Measurements from ENCODE around the gene RSKR. TPM values are rescaled to one million over a fixed set of nuclear protein-coding genes. Genes with fewer than 3 reads are reported as not detected.

RSKR gene
- total RNA-seq, 4 donors from 2014 or later = 3.5 to 43.7 (median 15.2) TPM

DNA sequence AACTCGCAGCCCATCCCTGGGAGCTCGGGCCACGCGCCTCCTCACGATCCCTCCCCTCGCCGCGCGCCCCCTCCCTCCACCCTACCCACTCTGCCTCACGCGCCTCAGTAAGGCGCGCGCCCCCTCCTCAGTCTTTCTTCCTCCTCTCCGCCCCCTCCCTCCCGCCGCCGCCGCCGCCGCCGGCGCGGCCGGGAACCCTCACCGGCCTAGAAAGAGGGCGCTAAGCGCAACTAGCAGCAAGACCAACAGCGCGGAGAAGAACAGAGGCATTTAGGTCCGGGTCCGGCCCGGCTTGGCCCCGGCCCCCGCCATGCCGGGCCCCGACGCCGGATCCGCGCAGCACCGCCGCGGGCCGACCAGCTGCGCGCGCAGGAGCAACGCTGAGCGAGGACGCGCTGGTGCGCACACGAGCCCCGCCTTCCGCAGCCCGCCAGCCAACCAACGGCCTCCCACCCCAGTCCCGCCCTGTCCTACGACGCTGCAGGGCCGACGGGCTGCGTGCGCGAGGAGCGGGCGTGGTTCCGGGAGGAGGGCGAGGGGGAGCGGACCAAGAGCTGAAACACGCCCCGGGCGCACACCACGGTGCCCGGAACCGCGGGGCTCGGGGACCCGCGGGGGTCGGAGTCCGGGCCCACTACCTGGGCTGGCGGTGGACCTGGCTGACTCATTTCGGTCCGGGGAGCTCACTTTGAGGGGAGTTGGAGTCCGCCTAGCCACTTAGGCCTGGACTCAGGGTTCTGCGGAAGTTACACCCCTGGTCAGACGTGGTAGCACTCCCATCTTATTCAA, 31.0 kb upstream of the RSKR start, which contains the start of gene BLTP2:
TSS of gene BLTP2 (minus strand) at position 372 of the 789 bp plus-strand sequence. CDS start at position 270, 102 bp downstream.
- DNase-seq (ENCODE audit: low spot score in 2 of 2) = peak; percentile 98
- 1% methylated on average over 64 of the region's 89 CpGs for WGBS
- Histone ChIP-seq H3K27me3 (no peaks in the 10 kb centered on the region), H3K4me1 (peaks cover 34% of the 10 kb centered on the region), H3K9me3 (no peaks in the 10 kb centered on the region), H3K4me3 (peak within 1 kb of the TSS; percentile 74), H3K36me3 (peaks cover 41% of the 10 kb centered on the region), H3K27ac (peak within 1 kb of the TSS; percentile 90)
- peak in 1 of 2 donors; percentile 81 for TF ChIP-seq POLR2A (IDR thresholded peaks at IDR 0.05)
- peak in 2 of 3 donors; percentile 46 to 84 for TF ChIP-seq POLR2AphosphoS5 (IDR thresholded peaks at IDR 0.05)
- TF ChIP-seq, protein P1, sequence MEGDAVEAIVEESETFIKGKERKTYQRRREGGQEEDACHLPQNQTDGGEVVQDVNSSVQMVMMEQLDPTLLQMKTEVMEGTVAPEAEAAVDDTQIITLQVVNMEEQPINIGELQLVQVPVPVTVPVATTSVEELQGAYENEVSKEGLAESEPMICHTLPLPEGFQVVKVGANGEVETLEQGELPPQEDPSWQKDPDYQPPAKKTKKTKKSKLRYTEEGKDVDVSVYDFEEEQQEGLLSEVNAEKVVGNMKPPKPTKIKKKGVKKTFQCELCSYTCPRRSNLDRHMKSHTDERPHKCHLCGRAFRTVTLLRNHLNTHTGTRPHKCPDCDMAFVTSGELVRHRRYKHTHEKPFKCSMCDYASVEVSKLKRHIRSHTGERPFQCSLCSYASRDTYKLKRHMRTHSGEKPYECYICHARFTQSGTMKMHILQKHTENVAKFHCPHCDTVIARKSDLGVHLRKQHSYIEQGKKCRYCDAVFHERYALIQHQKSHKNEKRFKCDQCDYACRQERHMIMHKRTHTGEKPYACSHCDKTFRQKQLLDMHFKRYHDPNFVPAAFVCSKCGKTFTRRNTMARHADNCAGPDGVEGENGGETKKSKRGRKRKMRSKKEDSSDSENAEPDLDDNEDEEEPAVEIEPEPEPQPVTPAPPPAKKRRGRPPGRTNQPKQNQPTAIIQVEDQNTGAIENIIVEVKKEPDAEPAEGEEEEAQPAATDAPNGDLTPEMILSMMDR (IDR thresholded peaks at IDR 0.05) = no peak
- no peak for TF ChIP-seq EP300 (IDR thresholded peaks at IDR 0.05)

DNA sequence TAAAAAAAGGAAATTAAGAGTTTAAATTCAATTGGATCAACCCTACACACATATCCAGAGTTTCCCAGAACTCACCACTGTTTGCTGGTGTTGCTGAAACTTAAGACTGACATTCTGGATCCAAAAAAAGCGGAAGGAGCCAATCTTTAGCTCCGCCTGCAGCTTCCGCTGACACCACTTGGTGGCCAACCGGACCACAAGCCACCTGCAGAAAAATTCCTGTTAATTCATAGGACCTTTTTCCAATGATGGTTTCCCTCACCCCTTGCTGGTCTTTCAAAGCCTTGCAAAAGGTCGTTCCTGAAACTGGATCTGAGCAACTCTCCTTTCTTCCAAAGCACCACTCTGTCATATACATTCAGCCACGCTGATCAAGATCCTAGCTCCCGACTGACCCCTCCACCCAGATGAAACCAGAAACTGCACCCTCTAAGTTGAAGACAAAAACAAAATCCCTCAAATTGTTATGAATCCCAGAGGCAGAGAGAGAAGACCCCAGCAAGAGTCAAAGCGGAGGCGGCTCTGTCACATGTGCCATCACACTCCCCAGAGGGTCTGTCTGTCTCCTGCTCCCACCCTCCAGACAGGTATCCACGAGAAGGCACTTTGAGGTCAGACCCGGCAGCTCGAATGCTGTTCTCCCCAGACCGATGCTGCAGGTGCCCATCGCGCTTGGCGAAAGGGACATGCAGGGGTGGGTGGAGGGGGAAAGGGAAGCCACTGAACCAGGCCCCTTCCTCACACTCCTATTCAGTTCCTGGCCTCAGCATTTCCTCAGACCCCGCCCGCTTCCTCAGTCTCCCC, 30.2 kb upstream of the RSKR start:
- DNase-seq (ENCODE audit: low spot score in 2 of 2) = peak in 1 of 2 donors; percentile 73
- H3K4me1 ChIP-seq = peaks cover 34% of the 10 kb centered on the region
- H3K4me3 ChIP-seq = peak overlapping the region; percentile 74
- H3K27me3 ChIP-seq = no peaks in the 10 kb centered on the region
- peak overlapping the region; percentile 90 for H3K27ac ChIP-seq
- WGBS = under 1% methylated on average over 18 of the region's 18 CpGs
- peaks cover 49% of the 10 kb centered on the region for H3K36me3 ChIP-seq
- no peaks in the 10 kb centered on the region for H3K9me3 ChIP-seq
- TF ChIP-seq EP300 (IDR thresholded peaks at IDR 0.05) (no peak), POLR2A (IDR thresholded peaks at IDR 0.05) (no peak), POLR2AphosphoS5 (IDR thresholded peaks at IDR 0.05) (no peak)
- TF ChIP-seq, protein P1 (IDR thresholded peaks at IDR 0.05) = peak; percentile 25 to 48

DNA sequence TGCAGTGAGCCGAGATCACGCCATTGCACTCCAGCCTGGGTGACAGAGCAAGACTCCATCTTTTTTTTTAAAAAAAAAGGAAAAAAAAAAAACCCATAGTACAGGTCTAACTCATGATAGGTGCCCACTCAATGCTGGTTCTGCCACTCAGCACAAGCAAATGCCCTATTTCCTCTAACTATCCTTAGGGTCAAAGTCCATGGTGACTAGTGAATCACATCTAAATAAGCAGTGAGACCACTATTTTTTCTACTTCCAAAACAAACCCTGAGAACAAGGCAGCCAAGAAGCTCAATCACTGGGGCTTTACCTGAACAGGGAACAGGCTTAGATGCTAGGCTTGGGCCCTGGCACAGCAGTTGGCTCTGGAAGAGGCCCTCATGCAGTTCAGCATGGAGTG, 27.6 kb upstream of the RSKR start:
- 97% methylated on average over 2 of the region's 2 CpGs for WGBS
- Histone ChIP-seq H3K27me3 (no peaks in the 10 kb centered on the region), H3K4me3 (no peak overlapping the region), H3K4me1 (peaks cover 30% of the 10 kb centered on the region), H3K27ac (no peak overlapping the region), H3K36me3 (peaks cover 65% of the 10 kb centered on the region), H3K9me3 (no peaks in the 10 kb centered on the region)
- TF ChIP-seq EP300 (IDR thresholded peaks at IDR 0.05) = no peak
- no peak for TF ChIP-seq POLR2AphosphoS5 (IDR thresholded peaks at IDR 0.05)
- TF ChIP-seq POLR2A (IDR thresholded peaks at IDR 0.05) = no peak
- TF ChIP-seq, protein P1 (IDR thresholded peaks at IDR 0.05) = no peak
- no peak for DNase-seq (ENCODE audit: low spot score in 2 of 2)

DNA sequence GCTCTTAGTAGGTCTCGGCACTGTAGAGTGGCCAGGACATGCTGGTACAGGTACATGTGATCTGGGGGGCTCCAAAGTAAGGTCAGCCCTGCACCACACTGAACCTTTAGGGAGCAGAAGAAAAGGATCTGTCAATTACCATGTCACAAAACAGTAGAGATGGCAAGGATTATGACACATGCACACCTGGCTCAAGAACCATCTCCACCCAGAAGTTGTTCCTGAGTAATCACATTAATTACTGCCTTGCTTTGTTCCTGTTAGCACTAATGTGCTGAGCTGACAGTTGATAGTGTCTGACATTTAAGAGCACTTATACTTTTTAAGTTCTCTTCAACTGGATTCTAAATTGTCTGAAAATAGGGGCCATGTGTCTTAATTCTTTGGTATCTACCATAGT, 21.5 kb upstream of the RSKR start:
- 100% methylated on average over 1 of the region's 1 CpG for WGBS
- no peak for DNase-seq (ENCODE audit: low spot score in 2 of 2)
- no peaks in the 10 kb centered on the region for H3K9me3 ChIP-seq
- no peak overlapping the region for H3K27ac ChIP-seq
- TF ChIP-seq EP300 (IDR thresholded peaks at IDR 0.05) = no peak
- TF ChIP-seq, protein P1 (IDR thresholded peaks at IDR 0.05) = no peak
- no peak for TF ChIP-seq POLR2AphosphoS5 (IDR thresholded peaks at IDR 0.05)
- no peak for TF ChIP-seq POLR2A (IDR thresholded peaks at IDR 0.05)
- peaks cover 100% of the 10 kb centered on the region for H3K36me3 ChIP-seq
- no peaks in the 10 kb centered on the region for H3K27me3 ChIP-seq
- no peak overlapping the region for H3K4me3 ChIP-seq
- H3K4me1 ChIP-seq = peaks cover 10% of the 10 kb centered on the region
